ENCODE data around the gene GBP3. TPM values are rescaled to one million over a fixed set of nuclear protein-coding genes. Genes with fewer than 3 reads are reported as not detected.
"Not testable (repeated sequence)": the region's sequence is repeated elsewhere in the genome, so short reads cannot be mapped to it uniquely, and the experiment has no call there.

GBP3 gene
- 2.1 and 2.4 TPM in 2 replicates for total RNA-seq (2014; rRNA removed; shearing (Covaris generic))

DNA sequence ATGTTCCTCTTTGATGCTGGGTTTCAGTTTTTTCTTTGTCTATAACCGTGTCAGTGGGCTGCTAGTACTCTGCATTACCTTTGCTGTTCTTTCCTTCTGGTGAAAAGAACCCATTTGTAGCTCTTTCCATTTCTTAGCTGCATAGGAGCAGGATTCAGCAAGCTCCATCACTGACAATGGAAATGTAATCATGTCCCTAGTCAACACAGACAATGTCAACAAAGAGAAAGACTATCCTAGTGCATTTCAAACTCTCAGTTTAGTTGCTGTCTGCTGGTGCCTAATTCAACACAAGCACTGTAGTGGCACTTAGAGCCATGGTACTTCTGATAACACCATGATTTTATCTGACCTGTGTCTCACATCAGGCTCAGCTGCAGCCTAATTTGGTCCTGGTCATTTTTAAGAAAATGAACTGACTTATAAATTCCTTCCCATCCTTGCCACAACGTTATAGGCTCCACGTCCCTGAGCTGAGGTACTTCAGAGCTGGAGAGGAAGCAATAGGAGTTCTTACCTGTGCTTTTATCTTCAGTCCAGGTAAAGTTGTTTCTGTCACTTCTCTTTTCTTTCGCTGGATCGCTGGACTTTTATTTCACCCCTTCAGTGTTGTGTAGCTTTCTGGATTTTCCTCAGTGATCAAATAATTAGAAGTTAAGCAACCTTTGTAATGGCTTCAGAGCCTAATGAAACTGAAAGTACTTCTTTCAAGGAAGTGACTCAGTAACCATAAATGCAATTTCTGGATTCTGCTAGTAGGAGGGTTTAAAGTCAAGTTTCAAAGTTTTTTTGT is at the start of gene GBP3:
Gene GBP3 (minus strand): TSS at position 700 of the 793 bp plus-strand sequence. CDS start 2,145 bp downstream, outside the sequence.
- peak; percentile 64 for DNase-seq (ENCODE audit: low spot score)

DNA sequence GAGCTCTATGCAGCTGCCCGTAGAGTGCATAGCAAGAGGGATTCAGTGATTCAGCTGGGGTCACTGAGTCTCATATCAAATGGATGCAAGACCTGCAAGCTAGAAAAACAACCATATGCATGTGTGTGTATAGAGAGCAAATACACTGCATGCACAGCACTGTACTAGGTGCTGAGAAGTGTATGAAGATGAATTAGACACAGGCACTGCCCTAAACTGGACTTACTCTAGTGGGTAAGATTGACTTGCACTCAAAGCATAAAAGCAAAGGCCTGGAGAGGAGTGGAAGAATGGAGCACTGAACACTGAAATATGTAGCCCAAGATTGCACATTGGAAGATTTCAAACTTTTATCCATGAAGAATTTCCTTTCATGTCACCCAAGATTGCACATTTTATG is 47.8 kb upstream of the GBP3 start:
- no peak for DNase-seq (ENCODE audit: low spot score)

DNA sequence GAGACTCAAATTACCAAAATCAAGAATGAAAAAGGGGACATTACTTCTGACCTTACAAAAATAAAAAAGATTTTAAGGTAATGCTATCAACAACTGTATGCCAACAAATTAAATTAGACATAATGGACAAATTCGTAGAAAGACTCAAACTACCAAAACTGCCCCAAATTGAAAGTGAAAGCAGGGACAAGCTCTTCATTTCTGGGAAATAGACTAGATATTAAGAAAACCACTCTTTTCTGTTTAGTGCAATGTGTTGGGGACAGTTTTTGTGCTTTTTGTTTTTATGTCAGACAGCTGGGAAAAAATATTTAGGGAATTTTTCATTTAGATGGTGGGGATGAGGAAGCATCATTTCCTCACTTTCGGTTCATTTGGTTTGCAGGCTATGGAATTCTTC is 47.3 kb upstream of the GBP3 start:
- no peak for DNase-seq (ENCODE audit: low spot score)

DNA sequence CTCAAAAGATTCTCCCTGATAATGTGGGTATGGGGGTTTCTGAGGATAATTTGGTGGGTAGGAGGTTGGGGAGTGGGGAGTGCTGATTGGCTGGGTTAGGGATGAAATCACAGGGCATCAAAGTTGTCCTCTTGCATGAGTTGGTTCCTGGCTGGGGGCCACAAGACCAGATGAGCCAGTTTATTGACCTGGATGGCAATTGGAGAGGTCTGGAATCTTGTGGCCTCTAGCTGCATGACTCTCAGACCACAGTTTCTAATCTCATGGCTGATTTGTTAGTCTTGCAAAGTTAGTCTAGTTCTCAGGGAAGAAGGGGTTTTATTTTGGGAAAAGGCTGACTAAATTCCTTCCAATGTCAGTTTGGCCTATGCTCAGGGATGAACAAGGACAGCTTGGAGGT is 45.6 kb upstream of the GBP3 start:
- peak; percentile 28 for DNase-seq (ENCODE audit: low spot score)

GRCh38 chr1:89065079-89065868 is 42.6 kb upstream of the GBP3 start, which contains the start of gene GBP1:
Gene GBP1 (minus strand): TSS chr1:89065208. CDS start chr1:89063234, 1,974 bp downstream.
- DNase-seq (ENCODE audit: low spot score): peak; percentile 74

DNA sequence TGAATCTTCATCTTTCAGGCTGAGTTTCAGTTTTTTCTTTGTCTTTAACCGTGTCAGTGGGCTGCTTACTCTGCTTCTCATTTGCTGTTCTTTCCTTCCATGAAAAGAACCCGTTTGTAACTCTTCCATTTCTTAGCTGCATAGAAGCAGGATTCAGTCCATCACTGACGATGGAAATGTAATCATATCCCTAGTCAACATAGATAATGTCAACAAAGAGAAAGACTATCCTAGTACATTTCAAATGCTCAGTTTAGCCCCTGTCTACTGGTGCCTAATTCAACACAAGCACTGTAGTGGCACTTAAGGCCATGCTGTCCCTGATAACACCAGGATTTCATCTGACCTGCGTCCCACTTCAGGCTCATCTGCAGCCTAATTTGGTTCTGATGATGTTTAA is 42.0 kb upstream of the GBP3 start:
- no peak for DNase-seq (ENCODE audit: low spot score)

- DNase-seq (ENCODE audit: low spot score): no peak
Measured at GRCh38 chr1:89063094-89063493, 40.4 kb upstream of the GBP3 start.

DNA sequence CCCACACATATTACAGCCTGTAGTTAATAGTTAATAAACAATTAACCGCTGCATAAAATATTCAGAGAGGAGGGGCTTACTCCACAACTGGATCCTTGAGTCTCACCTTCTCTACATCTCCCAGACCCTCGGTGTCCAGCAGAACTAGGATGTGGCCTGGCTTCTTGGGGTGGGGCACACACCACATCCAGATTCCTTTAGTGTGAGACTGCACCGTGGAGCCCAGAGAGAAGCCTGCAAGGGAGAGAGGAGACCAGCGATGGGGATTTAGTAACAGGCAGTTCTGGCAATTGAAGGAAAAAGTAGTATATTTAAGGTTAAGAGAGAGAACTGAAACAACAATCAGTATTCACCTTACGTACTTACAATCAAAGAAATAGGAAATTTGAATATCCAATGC is 37.4 kb upstream of the GBP3 start:
- DNase-seq (ENCODE audit: low spot score): no peak

- no peak for DNase-seq (ENCODE audit: low spot score)
Measured at GRCh38 chr1:89051955-89052312, 29.3 kb upstream of the GBP3 start.

DNA sequence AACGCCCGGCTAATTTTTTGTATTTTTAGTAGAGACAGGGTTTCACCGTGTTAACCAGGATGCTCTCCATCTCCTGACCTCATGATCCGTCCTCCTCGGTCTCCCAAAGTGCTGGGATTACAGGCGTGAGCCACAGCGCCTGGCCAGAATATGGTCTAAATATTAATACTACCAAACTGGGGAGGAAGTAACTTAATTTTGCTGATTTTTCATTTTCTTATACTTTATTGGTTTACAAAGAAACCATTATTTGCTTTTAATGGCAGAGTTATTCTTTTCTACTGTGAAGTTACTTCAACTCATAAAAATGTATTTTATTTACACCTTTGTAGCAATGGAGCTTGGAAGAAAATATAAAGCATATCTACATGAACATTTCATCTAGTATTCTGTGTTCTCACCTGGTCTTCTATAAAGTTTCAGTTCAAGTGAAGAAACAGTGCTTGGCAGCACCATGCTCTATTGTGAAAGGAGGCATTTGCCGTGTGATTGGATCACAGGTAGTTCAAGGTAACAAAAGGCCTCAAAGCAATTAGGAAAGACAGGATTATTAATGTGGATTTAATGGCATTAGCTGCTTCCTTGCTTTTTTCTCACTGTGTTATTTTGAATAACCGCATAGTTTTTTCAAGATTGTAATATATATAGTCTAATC is 28.8 kb upstream of the GBP3 start:
- no peak for DNase-seq (ENCODE audit: low spot score)

DNA sequence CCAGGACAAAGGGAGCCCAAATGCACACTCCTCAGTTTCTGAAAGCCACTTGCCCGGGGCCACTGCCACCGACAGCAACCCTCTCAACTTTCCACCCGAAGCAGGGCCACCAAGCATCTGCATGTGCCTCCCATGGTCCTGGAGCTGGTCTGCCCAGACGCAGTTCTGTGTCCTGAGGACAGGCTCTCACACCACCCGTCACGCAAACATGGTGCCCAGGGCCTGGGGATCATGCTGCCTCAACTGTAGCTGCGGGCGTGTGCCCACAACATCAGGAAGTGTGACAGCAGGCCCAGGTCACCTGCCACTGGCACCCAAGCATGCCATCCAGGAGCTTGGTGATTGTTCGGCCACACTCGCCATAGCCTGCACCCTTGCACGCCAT is 28.0 kb upstream of the GBP3 start:
- DNase-seq (ENCODE audit: low spot score): no peak

DNA sequence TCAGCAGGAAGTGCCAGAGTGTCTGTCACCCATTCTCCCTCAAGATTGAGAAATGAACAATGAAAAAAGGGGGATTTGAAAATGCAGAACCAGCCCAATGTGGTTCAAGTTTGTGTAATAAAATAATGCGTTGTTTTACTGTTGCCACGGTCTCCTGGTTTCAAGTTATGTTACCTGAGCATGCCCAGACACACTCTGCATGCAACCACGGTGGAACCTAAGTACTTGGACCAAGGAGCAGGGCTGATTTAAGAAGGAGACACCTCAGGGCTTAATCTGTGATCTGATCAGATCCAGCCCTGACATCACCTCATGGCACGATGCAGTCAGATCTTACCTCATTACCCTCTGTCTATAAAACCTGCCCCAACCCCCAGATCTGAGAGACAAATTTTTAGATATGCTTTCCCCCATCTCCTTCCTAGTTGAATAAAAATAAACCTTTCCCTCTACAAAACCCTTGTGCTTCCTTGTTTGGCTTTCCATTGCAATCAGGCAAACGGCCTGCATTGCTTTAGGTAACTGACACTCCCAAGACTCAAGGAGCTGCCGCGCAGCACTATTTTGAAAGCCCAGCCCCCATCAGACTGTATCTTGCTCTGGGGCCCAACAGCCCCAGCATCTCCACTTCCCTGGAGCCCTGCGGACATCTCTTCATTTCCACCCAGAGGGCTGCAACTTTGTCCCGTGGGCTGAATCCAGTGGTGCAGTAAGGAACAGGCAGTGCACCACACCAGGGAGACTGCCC is 27.4 kb upstream of the GBP3 start:
- DNase-seq (ENCODE audit: low spot score): not testable (repeated sequence)

DNA sequence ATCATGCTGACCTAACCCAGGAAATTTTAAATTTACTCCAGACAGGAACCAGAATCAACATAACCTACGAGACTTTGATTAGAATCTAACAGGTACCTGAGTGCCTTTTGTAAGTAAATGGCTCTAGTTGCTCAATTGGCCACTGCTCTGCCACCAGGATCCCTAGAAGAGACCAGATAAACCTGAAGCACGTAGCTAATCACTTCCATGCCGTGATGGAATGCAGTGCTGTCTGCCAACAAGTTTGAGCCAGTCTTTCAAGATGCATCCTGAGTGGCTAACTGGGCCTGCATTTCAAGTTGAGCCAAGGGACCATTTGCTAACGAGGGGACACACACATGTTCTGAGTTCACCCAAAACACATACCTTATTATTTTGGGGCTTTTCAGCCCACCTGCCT is 26.5 kb upstream of the GBP3 start:
- not testable (repeated sequence) for DNase-seq (ENCODE audit: low spot score)

DNA sequence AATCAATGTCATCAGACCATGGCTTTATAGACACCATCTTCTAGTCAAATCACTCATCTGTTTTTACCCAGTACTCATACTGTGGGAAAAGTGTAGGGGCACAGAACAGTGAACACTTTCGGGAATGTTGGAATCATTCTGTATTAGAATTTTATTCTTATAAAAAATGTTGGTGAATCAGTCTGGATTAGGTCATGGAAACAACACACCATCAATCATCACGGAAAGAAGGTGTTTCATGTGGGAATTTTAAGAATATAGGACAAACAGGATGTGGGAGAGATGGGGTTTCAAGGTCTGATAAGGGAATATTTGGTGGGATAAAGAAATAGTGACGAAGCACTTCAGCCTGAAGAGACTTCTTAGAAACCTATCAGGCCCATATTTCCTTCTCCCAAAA is 25.1 kb upstream of the GBP3 start:
- DNase-seq (ENCODE audit: low spot score): peak; percentile 30

DNA sequence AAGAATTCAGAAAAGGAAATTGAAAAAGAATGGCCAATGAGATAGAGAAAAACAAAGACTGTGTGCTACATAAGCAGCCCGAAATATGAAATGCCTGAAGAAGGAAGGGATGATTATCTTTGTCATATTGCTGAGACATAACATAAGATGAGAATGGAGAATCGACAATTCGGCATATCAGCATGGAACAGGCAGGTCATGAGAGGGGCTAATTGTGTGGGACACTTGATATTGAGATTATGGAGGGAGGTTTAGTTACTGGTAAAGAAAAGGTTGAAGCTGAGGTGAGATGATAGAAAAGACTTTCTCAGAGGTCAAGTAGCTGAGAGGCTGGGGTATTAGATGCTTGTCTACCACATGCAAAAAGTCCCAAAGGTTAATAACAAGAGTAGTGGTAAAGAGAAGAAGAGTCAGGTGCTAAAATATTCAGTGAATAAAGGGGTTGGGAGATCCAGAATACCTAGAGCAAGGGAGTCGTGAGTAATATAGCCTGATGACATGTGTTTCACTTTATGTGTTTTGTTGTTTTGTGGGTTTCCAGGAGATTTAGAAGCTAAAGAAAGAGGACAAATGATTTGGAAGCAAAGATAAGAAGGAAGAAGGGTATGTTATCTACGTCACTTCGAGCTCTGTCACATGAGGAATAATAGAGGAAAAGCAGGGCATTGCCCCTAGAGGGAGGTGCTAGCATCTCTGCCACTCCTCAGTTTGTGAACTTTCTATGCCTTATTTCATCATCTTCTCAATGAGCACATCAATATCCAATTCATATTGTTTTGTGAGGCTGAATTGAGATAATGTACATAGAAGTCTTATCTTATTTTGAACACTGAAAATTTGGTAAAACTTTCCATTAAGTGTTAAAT is 23.9 kb upstream of the GBP3 start:
- not testable (repeated sequence) for DNase-seq (ENCODE audit: low spot score)

DNA sequence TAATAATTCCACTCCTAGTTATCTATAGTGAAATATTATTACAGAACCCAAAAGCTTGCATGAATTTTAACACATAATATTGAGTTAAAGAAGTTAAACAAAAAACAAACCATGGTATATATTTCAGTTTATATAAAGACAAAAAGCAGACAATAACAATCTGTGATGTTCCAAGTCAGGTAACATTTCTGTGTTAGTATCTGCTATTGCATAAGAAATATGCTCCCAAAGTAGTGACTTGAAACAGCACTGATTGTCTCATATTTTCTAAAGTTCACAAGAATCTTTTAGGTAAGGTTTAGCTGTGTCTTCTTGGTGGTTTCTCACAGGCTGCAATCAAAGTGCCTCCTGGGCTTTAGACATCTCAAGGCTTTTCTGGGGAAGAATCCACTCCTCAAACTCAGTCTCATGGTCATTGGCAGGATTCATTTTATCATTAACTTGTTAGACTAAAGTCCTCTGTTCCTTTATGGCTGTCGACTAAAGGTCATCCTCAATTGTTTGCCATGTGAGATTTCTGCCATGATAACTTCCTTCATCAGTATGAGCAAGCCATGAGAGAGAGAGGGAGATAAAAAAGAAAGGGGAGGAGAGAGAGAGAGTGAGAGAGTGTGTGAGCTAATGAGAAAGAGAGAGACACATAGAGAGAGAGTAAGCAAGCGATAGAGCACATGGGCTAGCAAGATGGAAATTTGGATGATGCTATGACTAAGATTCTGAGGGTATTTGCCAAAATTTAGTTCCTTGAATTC is 22.5 kb upstream of the GBP3 start:
- no peak for DNase-seq (ENCODE audit: low spot score)

DNA sequence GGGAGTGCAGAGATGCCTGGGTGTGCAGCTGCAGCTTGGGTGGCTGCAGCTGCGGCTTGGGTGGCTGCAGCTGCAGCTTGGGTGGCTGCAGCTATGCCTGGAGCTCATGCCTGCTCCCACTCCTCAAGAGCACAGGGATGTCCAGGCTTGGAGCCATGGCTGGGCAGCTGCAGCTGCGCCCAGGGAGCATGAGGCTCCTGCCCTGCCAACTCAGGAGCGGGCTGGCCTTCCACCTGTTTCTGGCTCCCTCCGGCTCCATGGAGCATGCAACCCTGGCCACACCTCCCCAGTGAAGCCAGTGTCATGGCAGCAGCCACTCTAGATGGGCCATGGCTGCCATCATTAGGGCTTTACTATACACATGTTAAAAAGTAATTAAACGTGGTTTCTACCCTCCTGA is 21.3 kb upstream of the GBP3 start:
- DNase-seq (ENCODE audit: low spot score): no peak

DNA sequence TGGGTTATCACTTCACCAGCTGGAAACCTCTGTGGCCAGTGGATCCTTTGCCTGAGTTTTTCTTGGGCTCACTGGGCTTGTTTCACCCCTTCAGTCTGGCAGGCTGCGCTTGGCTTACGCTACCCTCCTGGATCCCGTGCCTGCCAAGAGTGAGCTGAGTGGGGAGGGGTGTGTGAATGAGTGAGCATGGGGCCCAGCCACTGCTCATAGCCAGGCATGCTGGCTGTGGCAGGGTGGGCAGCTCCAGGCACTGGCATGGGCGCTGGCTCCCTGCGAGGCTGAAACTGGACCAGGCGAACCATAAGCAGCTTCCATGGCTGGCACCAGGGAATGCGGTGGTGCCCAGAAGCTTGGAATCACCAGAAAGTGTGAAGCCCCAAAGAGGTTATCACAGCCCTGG is 19.8 kb upstream of the GBP3 start:
- DNase-seq (ENCODE audit: low spot score): no peak

- DNase-seq (ENCODE audit: low spot score): no peak
Measured at GRCh38 chr1:89041721-89042120, 19.1 kb upstream of the GBP3 start.

DNA sequence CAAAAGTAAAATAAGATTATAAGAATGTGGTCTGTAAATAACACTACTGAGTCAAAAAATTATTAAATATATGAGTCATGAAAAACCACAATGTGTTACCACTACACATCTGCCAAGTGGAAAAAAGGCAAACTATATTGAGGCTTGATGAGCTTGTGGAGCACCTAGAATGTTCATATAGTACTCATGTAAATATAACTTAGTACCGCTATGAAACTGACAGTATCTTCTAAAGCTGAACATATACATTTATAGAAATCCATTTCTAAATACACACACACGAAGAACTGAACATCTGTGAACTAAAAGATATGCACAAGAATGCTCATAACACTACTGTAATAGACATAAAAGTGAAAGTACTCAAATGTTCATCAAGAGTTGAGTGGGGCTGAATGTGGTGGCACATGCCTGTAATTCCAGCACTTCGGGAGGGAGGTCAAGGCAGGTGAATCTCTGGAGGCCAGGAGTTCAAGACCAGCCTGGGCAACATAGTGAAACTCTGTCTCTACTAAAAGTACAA is 18.5 kb upstream of the GBP3 start:
- DNase-seq (ENCODE audit: low spot score): no peak

Data from H4 (cell line).